ENCODE measurements around the gene BSN.

Gene BSN

GRCh38 chr3:49662720-49663413 lies 108.6 kb downstream of the BSN start:
- Mint-ChIP-seq H3K27ac (no peak overlapping the region), H3K4me1 (no peaks in the 10 kb centered on the region), H3K9me3 (no peaks in the 10 kb centered on the region), H3K4me3 (no peak overlapping the region), H3K36me3 (no peaks in the 10 kb centered on the region), H3K27me3 (peaks cover 76% of the 10 kb centered on the region)
- ATAC-seq = no peak

GRCh38 chr3:49663831-49664230 lies 109.6 kb downstream of the BSN start:
- H3K36me3 Mint-ChIP-seq = no peaks in the 10 kb centered on the region
- no peak overlapping the region for H3K4me3 Mint-ChIP-seq
- no peaks in the 10 kb centered on the region for H3K4me1 Mint-ChIP-seq
- H3K27ac Mint-ChIP-seq = no peak overlapping the region
- peaks cover 76% of the 10 kb centered on the region for H3K27me3 Mint-ChIP-seq
- H3K9me3 Mint-ChIP-seq = no peaks in the 10 kb centered on the region
- ATAC-seq = no peak

GRCh38 chr3:49664300-49664699 lies 110.0 kb downstream of the BSN start:
- H3K36me3 Mint-ChIP-seq = no peaks in the 10 kb centered on the region
- H3K27ac Mint-ChIP-seq = no peak overlapping the region
- no peak overlapping the region for H3K4me3 Mint-ChIP-seq
- no peaks in the 10 kb centered on the region for H3K4me1 Mint-ChIP-seq
- H3K9me3 Mint-ChIP-seq = no peaks in the 10 kb centered on the region
- ATAC-seq = no peak
- peaks cover 71% of the 10 kb centered on the region for H3K27me3 Mint-ChIP-seq

- Mint-ChIP-seq H3K4me1 (peaks cover 2% of the 10 kb centered on the region), H3K27ac (no peak overlapping the region), H3K27me3 (peaks cover 61% of the 10 kb centered on the region), H3K9me3 (no peaks in the 10 kb centered on the region), H3K36me3 (no peaks in the 10 kb centered on the region), H3K4me3 (no peak overlapping the region)
- ATAC-seq = no peak
Measured at GRCh38 chr3:49665822-49666519, 111.7 kb downstream of the BSN start.

- H3K4me1 Mint-ChIP-seq = peaks cover 7% of the 10 kb centered on the region
- peaks cover 54% of the 10 kb centered on the region for H3K27me3 Mint-ChIP-seq
- H3K4me3 Mint-ChIP-seq = no peak overlapping the region
- H3K27ac Mint-ChIP-seq = no peak overlapping the region
- ATAC-seq = no peak
- H3K36me3 Mint-ChIP-seq = no peaks in the 10 kb centered on the region
- no peaks in the 10 kb centered on the region for H3K9me3 Mint-ChIP-seq
Measured at GRCh38 chr3:49666592-49666991, 112.3 kb downstream of the BSN start.

- H3K4me1 Mint-ChIP-seq = peaks cover 7% of the 10 kb centered on the region
- peaks cover 50% of the 10 kb centered on the region for H3K27me3 Mint-ChIP-seq
- H3K9me3 Mint-ChIP-seq = no peaks in the 10 kb centered on the region
- no peak overlapping the region for H3K4me3 Mint-ChIP-seq
- no peak for ATAC-seq
- no peak overlapping the region for H3K27ac Mint-ChIP-seq
- H3K36me3 Mint-ChIP-seq = no peaks in the 10 kb centered on the region
Measured at GRCh38 chr3:49667701-49668413, 113.6 kb downstream of the BSN start.

GRCh38 chr3:49668414-49668797 lies 114.1 kb downstream of the BSN start:
- no peak for ATAC-seq
- H3K36me3 Mint-ChIP-seq = no peaks in the 10 kb centered on the region
- H3K27me3 Mint-ChIP-seq = peaks cover 50% of the 10 kb centered on the region
- H3K9me3 Mint-ChIP-seq = no peaks in the 10 kb centered on the region
- no peak overlapping the region for H3K27ac Mint-ChIP-seq
- H3K4me1 Mint-ChIP-seq = peaks cover 11% of the 10 kb centered on the region
- no peak overlapping the region for H3K4me3 Mint-ChIP-seq

- no peak for ATAC-seq
- peaks cover 48% of the 10 kb centered on the region for H3K27me3 Mint-ChIP-seq
- peaks cover 12% of the 10 kb centered on the region for H3K4me1 Mint-ChIP-seq
- no peak overlapping the region for H3K27ac Mint-ChIP-seq
- H3K4me3 Mint-ChIP-seq = no peak overlapping the region
- H3K36me3 Mint-ChIP-seq = no peaks in the 10 kb centered on the region
- no peaks in the 10 kb centered on the region for H3K9me3 Mint-ChIP-seq
Measured at GRCh38 chr3:49668861-49669260, 114.6 kb downstream of the BSN start.

GRCh38 chr3:49669352-49669751 lies 115.1 kb downstream of the BSN start:
- Mint-ChIP-seq H3K27me3 (peaks cover 43% of the 10 kb centered on the region), H3K4me1 (peaks cover 12% of the 10 kb centered on the region), H3K4me3 (no peak overlapping the region)

GRCh38 chr3:49670940-49671290 lies 116.6 kb downstream of the BSN start:
- Mint-ChIP-seq H3K27ac (no peak overlapping the region), H3K36me3 (peaks cover 7% of the 10 kb centered on the region), H3K4me3 (no peak overlapping the region), H3K9me3 (no peaks in the 10 kb centered on the region), H3K27me3 (peaks cover 27% of the 10 kb centered on the region), H3K4me1 (peaks cover 26% of the 10 kb centered on the region)
- ATAC-seq = no peak

More at GRCh38 chr3:49669352-49669751, 115.1 kb downstream of the BSN start:
- H3K9me3 Mint-ChIP-seq = no peaks in the 10 kb centered on the region
- no peak for ATAC-seq
- H3K27ac Mint-ChIP-seq = no peak overlapping the region
- H3K36me3 Mint-ChIP-seq = no peaks in the 10 kb centered on the region

GRCh38 chr3:49671291-49672288 lies 117.3 kb downstream of the BSN start:
- Mint-ChIP-seq H3K4me3 (no peak overlapping the region), H3K27ac (no peak overlapping the region)

GRCh38 chr3:49673121-49673714 lies 118.9 kb downstream of the BSN start:
- ATAC-seq = no peak
- H3K27ac Mint-ChIP-seq = peak overlapping the region; percentile 97
- H3K36me3 Mint-ChIP-seq = peaks cover 27% of the 10 kb centered on the region
- H3K27me3 Mint-ChIP-seq = peaks cover 6% of the 10 kb centered on the region
- peak overlapping the region; percentile 89 for H3K4me3 Mint-ChIP-seq
- H3K9me3 Mint-ChIP-seq = no peaks in the 10 kb centered on the region
- peaks cover 35% of the 10 kb centered on the region for H3K4me1 Mint-ChIP-seq

More at GRCh38 chr3:49671291-49672288, 117.3 kb downstream of the BSN start:
- peaks cover 14% of the 10 kb centered on the region for H3K36me3 Mint-ChIP-seq
- peaks cover 30% of the 10 kb centered on the region for H3K4me1 Mint-ChIP-seq
- H3K9me3 Mint-ChIP-seq = no peaks in the 10 kb centered on the region
- peaks cover 20% of the 10 kb centered on the region for H3K27me3 Mint-ChIP-seq
- ATAC-seq = no peak

- no peaks in the 10 kb centered on the region for H3K27me3 Mint-ChIP-seq
- no peaks in the 10 kb centered on the region for H3K9me3 Mint-ChIP-seq
- peaks cover 33% of the 10 kb centered on the region for H3K36me3 Mint-ChIP-seq
- ATAC-seq = peak; percentile 95
- H3K4me3 Mint-ChIP-seq = peak within 1 kb of the TSS; percentile 89
- H3K4me1 Mint-ChIP-seq = peaks cover 35% of the 10 kb centered on the region
- H3K27ac Mint-ChIP-seq = peak within 1 kb of the TSS; percentile 97
Measured at GRCh38 chr3:49673715-49674496, 119.6 kb downstream of the BSN start, which contains the start of gene APEH. APEH (plus strand) TSS chr3:49674351; CDS start chr3:49674402, 51 bp downstream.
